ENCODE data around the gene WDR62. TPM values are rescaled to one million over a fixed set of nuclear protein-coding genes. Genes with fewer than 3 reads are reported as not detected.

WDR62 gene
- polyA plus RNA-seq, 1 donor from 2014 or later = 0.35 TPM

- H3K9me2 ChIP-seq (ENCODE audit: insufficient read depth, low read length) = no peaks in the 10 kb centered on the region
- no peak overlapping the region for H3K4me2 ChIP-seq (ENCODE audit: low read length)
- no peaks in the 10 kb centered on the region for H3F3A ChIP-seq (ENCODE audit: insufficient read depth, low read length, poor library complexity, severe bottlenecking)
- H3K9ac ChIP-seq (ENCODE audit: low read length) = no peak overlapping the region
- H3K36me3 ChIP-seq (ENCODE audit: insufficient read depth, low read length) = no peaks in the 10 kb centered on the region
- no peaks in the 10 kb centered on the region for H4K20me1 ChIP-seq (ENCODE audit: insufficient read depth)
- TF ChIP-seq MXI1 (conservative IDR thresholded peaks at IDR 0.05; ENCODE audit: poor library complexity, severe bottlenecking) (no peak), EP300 (conservative IDR thresholded peaks at IDR 0.05; ENCODE audit: poor library complexity, severe bottlenecking) (no peak), SMC3 (conservative IDR thresholded peaks at IDR 0.05; ENCODE audit: poor library complexity) (no peak), TAF1 (IDR thresholded peaks at IDR 0.05; ENCODE audit: low read depth) (no peak), RAD21 (conservative IDR thresholded peaks at IDR 0.05) (no peak)
- no peak overlapping the region for H3K4me3 ChIP-seq (ENCODE audit: low read length)
- no peak overlapping the region for H2AFZ ChIP-seq (ENCODE audit: low read depth, low read length)
- no peaks in the 10 kb centered on the region for H3K9me3 ChIP-seq (ENCODE audit: low read length)
- peaks cover 3% of the 10 kb centered on the region for H3K79me2 ChIP-seq (replicated peaks; ENCODE audit: insufficient read depth, low read length)
- H3K27me3 ChIP-seq (ENCODE audit: insufficient read depth, low read depth, low read length) = no peaks in the 10 kb centered on the region
- H3K27ac ChIP-seq (ENCODE audit: low read length) = no peak overlapping the region
These were observed 3.1 kb upstream of the WDR62 start for GRCh38 chr19:36051637-36052036.

GRCh38 chr19:36054119-36054732, 471 bp upstream of the WDR62 start, which contains the start of gene THAP8:
Gene THAP8 (minus strand): TSS chr19:36054285. CDS start chr19:36054217, 68 bp downstream.
- H3K9ac ChIP-seq (ENCODE audit: low read length) = peak within 1 kb of the TSS; percentile 78
- no peaks in the 10 kb centered on the region for H3F3A ChIP-seq (ENCODE audit: insufficient read depth, low read length, poor library complexity, severe bottlenecking)
- peak within 1 kb of the TSS; percentile 85 for H3K4me3 ChIP-seq (ENCODE audit: low read length)
- H3K36me3 ChIP-seq (ENCODE audit: insufficient read depth, low read length) = no peaks in the 10 kb centered on the region
- peak within 1 kb of the TSS; percentile 91 for H3K27ac ChIP-seq (ENCODE audit: low read length)
- H3K27me3 ChIP-seq (ENCODE audit: insufficient read depth, low read depth, low read length) = no peaks in the 10 kb centered on the region
- H3K9me3 ChIP-seq (ENCODE audit: low read length) = no peaks in the 10 kb centered on the region
- peak within 1 kb of the TSS; percentile 89 for H2AFZ ChIP-seq (ENCODE audit: low read depth, low read length)
- no peaks in the 10 kb centered on the region for H4K20me1 ChIP-seq (ENCODE audit: insufficient read depth)
- TF ChIP-seq CTCF (IDR thresholded peaks at IDR 0.05; ENCODE audit: poor library complexity, severe bottlenecking) (peak; percentile 99), SMC3 (conservative IDR thresholded peaks at IDR 0.05; ENCODE audit: poor library complexity) (no peak), RAD21 (conservative IDR thresholded peaks at IDR 0.05) (no peak), POLR2AphosphoS5 (IDR thresholded peaks at IDR 0.05) (peak; percentile 82), EP300 (conservative IDR thresholded peaks at IDR 0.05; ENCODE audit: poor library complexity, severe bottlenecking) (peak; percentile 51), MXI1 (conservative IDR thresholded peaks at IDR 0.05; ENCODE audit: poor library complexity, severe bottlenecking) (no peak), TAF1 (IDR thresholded peaks at IDR 0.05; ENCODE audit: low read depth) (peak; percentile 78), REST (IDR thresholded peaks at IDR 0.05; ENCODE audit: borderline replicate concordance) (peak; percentile 38), EZH2 (IDR thresholded peaks at IDR 0.05; ENCODE audit: borderline replicate concordance, insufficient read depth, low read length, poor library complexity, severe bottlenecking) (no peak)
- H3K9me2 ChIP-seq (ENCODE audit: insufficient read depth, low read length) = no peaks in the 10 kb centered on the region
- H3K79me2 ChIP-seq (replicated peaks; ENCODE audit: insufficient read depth, low read length) = peaks cover 9% of the 10 kb centered on the region
- peak within 1 kb of the TSS; percentile 81 for H3K4me2 ChIP-seq (ENCODE audit: low read length)

Measured in neural cell (in vitro differentiated cells).